ENCODE results near the gene SKAP1.
A peak's percentile ranks its signal among the peaks of the same experiment; 100 is the strongest.
"Not testable (repeated sequence)": the region's sequence is repeated elsewhere in the genome, so short reads cannot be mapped to it uniquely, and the experiment has no call there.

SKAP1 gene

DNA sequence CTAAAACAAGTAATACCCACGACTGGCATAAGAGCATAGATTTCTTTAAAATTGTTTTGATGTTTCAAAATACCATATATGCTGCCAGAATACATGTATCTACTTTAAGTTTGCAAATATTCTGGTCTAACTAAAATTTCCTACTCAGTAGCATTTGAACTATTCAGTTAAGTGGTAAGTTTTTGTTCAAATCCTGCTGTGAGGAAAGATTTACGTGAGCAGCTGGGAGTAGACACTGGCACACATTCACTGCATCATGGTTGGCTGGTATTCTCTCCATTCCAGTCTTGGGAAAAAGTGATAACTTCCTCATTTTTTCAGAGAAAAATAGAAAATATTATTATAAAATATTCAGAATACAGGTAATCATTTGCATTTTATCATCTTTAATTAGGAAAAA is 133.6 kb downstream of the SKAP1 start:
- no peak for DNase-seq (ENCODE audit: extremely low read depth, low read depth)
- TF ChIP-seq, protein P1, sequence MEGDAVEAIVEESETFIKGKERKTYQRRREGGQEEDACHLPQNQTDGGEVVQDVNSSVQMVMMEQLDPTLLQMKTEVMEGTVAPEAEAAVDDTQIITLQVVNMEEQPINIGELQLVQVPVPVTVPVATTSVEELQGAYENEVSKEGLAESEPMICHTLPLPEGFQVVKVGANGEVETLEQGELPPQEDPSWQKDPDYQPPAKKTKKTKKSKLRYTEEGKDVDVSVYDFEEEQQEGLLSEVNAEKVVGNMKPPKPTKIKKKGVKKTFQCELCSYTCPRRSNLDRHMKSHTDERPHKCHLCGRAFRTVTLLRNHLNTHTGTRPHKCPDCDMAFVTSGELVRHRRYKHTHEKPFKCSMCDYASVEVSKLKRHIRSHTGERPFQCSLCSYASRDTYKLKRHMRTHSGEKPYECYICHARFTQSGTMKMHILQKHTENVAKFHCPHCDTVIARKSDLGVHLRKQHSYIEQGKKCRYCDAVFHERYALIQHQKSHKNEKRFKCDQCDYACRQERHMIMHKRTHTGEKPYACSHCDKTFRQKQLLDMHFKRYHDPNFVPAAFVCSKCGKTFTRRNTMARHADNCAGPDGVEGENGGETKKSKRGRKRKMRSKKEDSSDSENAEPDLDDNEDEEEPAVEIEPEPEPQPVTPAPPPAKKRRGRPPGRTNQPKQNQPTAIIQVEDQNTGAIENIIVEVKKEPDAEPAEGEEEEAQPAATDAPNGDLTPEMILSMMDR (IDR thresholded peaks at IDR 0.05; ENCODE audit: low read depth, low read length, missing control alignments), result no peak
- no peak overlapping the region for H3K4me3 ChIP-seq (replicated peaks; ENCODE audit: low read depth, low read length)

DNA sequence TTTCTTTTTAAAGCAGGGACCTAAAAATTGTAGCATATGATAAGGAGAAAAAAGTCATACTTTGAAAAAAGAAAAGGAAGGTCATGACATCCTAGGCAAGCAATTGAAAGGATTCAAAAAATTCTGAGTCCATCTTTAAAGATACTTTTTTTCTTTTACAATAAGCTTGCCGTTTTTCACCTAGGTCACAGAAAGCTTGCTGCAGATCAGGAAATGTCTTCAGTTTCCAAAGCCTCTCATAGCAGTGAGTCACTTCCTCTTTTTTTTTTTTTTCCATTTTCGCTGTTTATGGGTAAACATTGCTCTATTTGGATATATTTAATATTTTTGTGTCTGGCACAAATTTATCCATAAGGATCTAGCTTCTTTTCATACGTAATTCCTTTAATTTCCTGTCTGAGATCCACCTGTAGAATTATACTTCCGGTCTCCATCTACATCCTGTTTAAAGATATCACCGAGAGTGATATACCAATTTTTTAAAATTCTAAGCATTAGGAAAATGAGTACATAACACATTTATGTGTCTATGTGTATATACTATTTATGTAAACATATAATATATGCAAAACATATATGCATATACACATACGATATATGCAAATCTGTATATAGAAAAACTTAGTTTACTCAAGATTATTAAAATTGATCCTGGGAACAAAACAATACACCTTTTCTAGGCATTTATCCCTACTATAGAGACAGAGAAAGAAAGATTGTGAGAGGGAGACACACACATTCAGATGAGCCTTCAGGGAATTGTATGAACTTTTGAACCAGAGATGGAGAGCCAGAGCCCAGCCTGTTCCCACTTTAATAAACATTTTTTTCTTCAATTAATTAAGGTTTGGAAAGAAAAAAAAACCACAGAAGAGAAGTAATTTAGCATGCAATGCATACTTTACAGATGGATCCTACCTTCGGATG is 134.4 kb downstream of the SKAP1 start:
- no peak overlapping the region for H3K4me3 ChIP-seq (replicated peaks; ENCODE audit: low read depth, low read length)
- DNase-seq (ENCODE audit: extremely low read depth, low read depth), result peak; percentile 1
- TF ChIP-seq, protein P1 (IDR thresholded peaks at IDR 0.05; ENCODE audit: low read depth, low read length, missing control alignments), result no peak

DNA sequence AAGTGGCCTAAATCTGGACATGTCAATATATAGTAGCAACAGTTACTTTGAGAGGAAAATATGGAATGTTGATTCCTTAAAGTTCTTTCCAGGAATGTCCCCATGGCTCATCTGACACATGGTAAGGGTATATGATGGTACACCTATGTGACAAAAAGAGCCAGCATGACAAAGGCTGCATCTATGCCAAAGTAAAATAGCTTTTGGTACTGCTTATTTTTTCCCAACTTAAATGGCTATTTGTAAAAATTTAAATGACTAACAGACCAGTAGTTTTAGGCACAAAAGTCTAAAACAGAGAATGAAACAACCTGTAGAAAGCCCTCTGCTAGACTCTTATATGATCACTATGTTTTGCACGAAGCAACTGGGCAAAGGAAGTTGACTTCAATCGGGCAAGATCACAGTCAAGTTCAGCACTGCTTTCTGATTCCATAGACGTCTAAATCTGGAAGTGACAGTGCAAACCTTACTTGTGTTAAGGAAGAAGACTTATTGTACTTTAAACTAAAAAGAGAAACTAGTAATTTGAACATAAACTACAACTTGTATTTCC is 135.1 kb downstream of the SKAP1 start:
- no peak overlapping the region for H3K4me3 ChIP-seq (replicated peaks; ENCODE audit: low read depth, low read length)
- TF ChIP-seq, protein P1 (IDR thresholded peaks at IDR 0.05; ENCODE audit: low read depth, low read length, missing control alignments), result no peak
- DNase-seq (ENCODE audit: extremely low read depth, low read depth), result no peak

DNA sequence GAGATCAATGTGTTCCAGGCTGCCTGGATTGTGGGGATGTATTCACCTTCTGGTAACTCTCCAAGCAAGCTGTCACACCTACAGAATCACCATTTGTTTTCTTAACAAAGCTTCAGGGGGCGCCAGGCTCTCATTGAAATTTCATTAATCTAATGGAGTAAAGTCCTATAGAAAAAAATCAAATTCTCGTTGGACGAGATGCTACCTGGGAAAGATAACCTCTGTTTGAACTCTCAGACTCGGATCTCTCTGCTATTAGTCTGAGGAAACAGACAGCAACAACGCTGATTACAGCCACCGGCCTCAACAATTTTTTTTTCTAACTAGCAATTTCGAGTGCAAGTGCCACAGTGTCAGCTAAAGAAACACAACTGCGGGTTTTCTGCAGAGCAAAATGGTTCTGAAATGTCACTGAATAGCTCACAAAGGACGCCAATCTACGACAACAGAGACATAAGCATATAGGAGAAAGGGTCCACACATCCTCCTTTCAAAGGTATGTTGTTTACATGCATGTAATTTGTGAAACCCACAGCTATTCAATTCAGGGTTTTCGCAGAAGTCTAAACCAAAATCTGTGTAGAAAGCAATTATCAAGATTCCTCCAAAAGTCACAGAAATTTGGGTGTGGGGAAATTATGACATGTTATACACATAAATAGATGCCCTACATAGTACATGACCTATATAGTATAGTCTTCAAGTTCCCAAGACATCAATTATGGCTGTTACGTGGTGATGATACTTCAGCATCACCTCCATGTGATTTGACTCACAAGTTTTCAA is 135.8 kb downstream of the SKAP1 start:
- TF ChIP-seq, protein P1 (IDR thresholded peaks at IDR 0.05; ENCODE audit: low read depth, low read length, missing control alignments), result no peak
- DNase-seq (ENCODE audit: extremely low read depth, low read depth), result no peak
- H3K4me3 ChIP-seq (replicated peaks; ENCODE audit: low read depth, low read length), result no peak overlapping the region

DNA sequence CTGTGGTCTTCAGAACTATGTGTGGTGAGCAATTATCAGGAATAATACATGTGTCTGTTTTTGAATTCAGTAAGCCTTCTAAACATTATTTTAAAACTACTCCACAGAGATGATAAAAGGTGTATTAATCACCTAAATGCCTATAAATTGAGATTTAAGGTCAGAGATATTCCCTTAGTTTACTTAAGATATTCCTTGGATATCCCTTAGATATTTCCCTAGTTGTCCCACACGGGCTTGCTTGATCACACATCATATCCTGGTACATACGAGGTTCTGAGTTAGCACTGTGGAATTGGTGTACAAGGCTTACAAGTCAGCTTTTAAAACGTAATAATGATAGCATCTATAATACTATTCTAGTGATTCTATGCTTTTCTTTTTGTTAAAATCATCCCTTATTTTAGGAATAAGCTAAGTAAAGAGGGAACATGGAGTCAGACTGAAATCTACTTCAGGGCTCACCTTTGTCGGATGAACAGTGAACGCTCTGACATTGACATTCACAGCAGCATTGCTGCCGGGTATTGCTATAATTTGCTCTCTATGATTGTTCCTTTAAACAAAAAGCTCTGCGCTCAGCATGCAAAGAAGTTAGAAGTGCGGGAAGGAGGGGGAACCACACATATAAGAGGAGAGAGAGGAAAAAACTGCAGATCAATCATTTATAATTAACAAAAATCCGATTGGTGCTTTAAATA is 136.5 kb downstream of the SKAP1 start:
- no peak overlapping the region for H3K4me3 ChIP-seq (replicated peaks; ENCODE audit: low read depth, low read length)
- TF ChIP-seq, protein P1 (IDR thresholded peaks at IDR 0.05; ENCODE audit: low read depth, low read length, missing control alignments), result no peak
- no peak for DNase-seq (ENCODE audit: extremely low read depth, low read depth)

DNA sequence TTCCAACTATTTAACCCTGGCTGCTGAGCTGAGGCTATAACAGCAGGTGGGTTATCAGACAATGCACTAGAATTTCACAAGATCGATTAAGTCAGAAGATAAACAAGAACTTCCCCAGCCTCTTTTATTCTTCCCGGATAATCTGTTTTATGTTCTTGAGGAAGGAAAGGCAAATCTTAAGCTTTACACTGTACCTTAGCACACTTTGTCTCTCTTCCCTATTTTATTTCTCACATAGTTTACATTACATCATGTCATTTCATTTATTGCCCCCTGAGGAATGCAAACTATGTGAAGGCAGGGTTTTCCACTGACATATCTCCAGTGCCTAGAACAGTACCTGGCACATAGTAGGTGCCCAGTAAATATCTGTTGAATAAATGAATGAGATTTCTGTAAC is 139.6 kb downstream of the SKAP1 start:
- no peak overlapping the region for H3K4me3 ChIP-seq (replicated peaks; ENCODE audit: low read depth, low read length)
- TF ChIP-seq, protein P1 (IDR thresholded peaks at IDR 0.05; ENCODE audit: low read depth, low read length, missing control alignments), result no peak
- DNase-seq (ENCODE audit: extremely low read depth, low read depth), result no peak

DNA sequence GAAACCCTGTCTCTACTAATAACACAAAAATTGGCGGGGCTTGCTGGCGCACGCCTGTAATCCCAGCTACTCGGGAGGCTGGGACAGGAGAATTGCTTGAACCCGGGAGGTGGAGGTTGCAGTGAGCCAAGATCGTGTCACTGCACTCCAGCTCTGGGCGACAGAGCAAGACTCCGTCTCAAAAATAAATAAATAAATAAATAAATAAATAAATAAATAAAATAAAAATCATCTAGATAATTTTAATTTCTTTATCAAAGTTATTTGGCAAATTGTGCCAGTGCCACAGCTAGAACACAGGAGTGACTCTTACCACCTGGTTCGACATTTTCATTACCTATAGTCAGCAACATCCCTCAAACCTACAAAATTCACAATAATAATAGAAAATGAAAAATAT is 143.1 kb downstream of the SKAP1 start:
- DNase-seq (ENCODE audit: extremely low read depth, low read depth); H3K4me3 ChIP-seq (replicated peaks; ENCODE audit: low read depth, low read length): not testable (repeated sequence)

All from HFF-Myc (cell line).